Trophoblast cell (in vitro differentiated cells and primary cell): ENCODE data around the gene KIF5C.

Experiments
- DNase-seq, 2 donors: peaks; one replicate each; pipeline ENCODE4 v3.0.0-alpha.2; 2016
- H2AFZ ChIP-seq: 2 replicates; pipeline ENCODE4 v1.6.1; 2013; ENCODE audit warnings: low read length, moderate library complexity, mild to moderate bottlenecking; ENCODE audit not compliant: insufficient read depth, poor library complexity
- H2AK5ac ChIP-seq: 2 replicates; pipeline ENCODE4 v1.6.1; 2013; ENCODE audit warnings: mild to moderate bottlenecking, low read length
- H2BK120ac ChIP-seq: 2 replicates; pipeline ENCODE4 v1.6.1; 2013; ENCODE audit warnings: low read length, mild to moderate bottlenecking, moderate library complexity; ENCODE audit not compliant: insufficient read depth, poor library complexity
- H2BK12ac ChIP-seq: 2 replicates; pipeline ENCODE4 v1.6.1; 2013; ENCODE audit warnings: mild to moderate bottlenecking, low read length, moderate library complexity
- H2BK5ac ChIP-seq: 2 replicates; pipeline ENCODE4 v1.6.1; 2013; ENCODE audit warnings: low read length, low read depth, moderate library complexity, mild to moderate bottlenecking; ENCODE audit not compliant: poor library complexity
- H3K14ac ChIP-seq: 2 replicates; pipeline ENCODE4 v1.6.1; 2013; ENCODE audit warnings: mild to moderate bottlenecking, low read length
- H3K18ac ChIP-seq: 2 replicates; pipeline ENCODE4 v1.6.1; 2013; ENCODE audit warnings: mild to moderate bottlenecking, low read length
- H3K23ac ChIP-seq: 2 replicates; pipeline ENCODE4 v1.6.1; 2013; ENCODE audit warnings: low read length
- H3K27ac ChIP-seq: 2 replicates; pipeline ENCODE4 v1.5.1; 2013; ENCODE audit warnings: low read depth, mild to moderate bottlenecking, inconsistent platforms, low read length, moderate library complexity
- H3K27me3 ChIP-seq: 2 replicates; pipeline ENCODE4 v1.6.1; 2013; ENCODE audit warnings: inconsistent platforms, mild to moderate bottlenecking, low read length, moderate library complexity; ENCODE audit not compliant: insufficient read depth
- H3K36me3 ChIP-seq, 2 experiments: 1 replicate in 1 of 2; 2 replicates in 1 of 2; pipeline ENCODE4 v1.6.1; 2013; ENCODE audit warnings: low read length in 2 of 2, mild to moderate bottlenecking in 2 of 2, moderate library complexity in 1 of 2; ENCODE audit not compliant: insufficient read depth in 2 of 2, control insufficient read depth in 1 of 2
- H3K4ac ChIP-seq: 2 replicates; pipeline ENCODE4 v1.6.1; 2013; ENCODE audit warnings: low read depth, mild to moderate bottlenecking, low read length, moderate library complexity
- H3K4me1 ChIP-seq, 2 experiments: 1 replicate in 1 of 2; 2 replicates in 1 of 2; pipeline ENCODE4 v1.6.1; 2013; ENCODE audit warnings: low read length in 2 of 2, mild to moderate bottlenecking in 2 of 2, moderate library complexity in 1 of 2; ENCODE audit not compliant: insufficient read depth in 2 of 2, control insufficient read depth in 1 of 2
- H3K4me2 ChIP-seq: 2 replicates; pipeline ENCODE4 v1.6.1; 2013; ENCODE audit warnings: inconsistent platforms, mild to moderate bottlenecking, low read length, moderate library complexity
- H3K4me3 ChIP-seq: 2 replicates; pipeline ENCODE4 v1.5.1; 2013; ENCODE audit warnings: mild to moderate bottlenecking, low read depth, low read length, inconsistent platforms
- H3K79me1 ChIP-seq: one replicate; pipeline ENCODE4 v1.6.1; 2013; ENCODE audit warnings: low read length
- H3K79me2 ChIP-seq: 2 replicates; pipeline ENCODE4 v1.6.1; 2013; ENCODE audit warnings: low read length, mild to moderate bottlenecking; ENCODE audit not compliant: control insufficient read depth, insufficient read depth, poor library complexity
- H3K9ac ChIP-seq: 2 replicates; pipeline ENCODE4 v1.6.1; 2013; ENCODE audit warnings: mild to moderate bottlenecking, low read length
- H3K9me3 ChIP-seq: 2 replicates; pipeline ENCODE4 v1.6.1; 2013; ENCODE audit warnings: low read depth, mild to moderate bottlenecking, control low read depth, inconsistent platforms, low read length; ENCODE audit not compliant: insufficient read depth
- H4K12ac ChIP-seq: 2 replicates; pipeline ENCODE4 v1.6.1; 2013; ENCODE audit warnings: low read depth, mild to moderate bottlenecking, low read length, moderate library complexity
- H4K8ac ChIP-seq: 2 replicates; pipeline ENCODE4 v1.6.1; 2013; ENCODE audit warnings: low read depth, mild to moderate bottlenecking, low read length, moderate library complexity
- H4K91ac ChIP-seq: one replicate; pipeline ENCODE4 v1.6.1; 2013; ENCODE audit warnings: low read depth, mild to moderate bottlenecking, low read length, moderate library complexity
- WGBS: extraction: QIAGEN DNeasy Blood & Tissue Kit; methylation state at CpG from one replicate; pipeline ENCODE4 v1.1.7; 2013; ENCODE audit warnings: missing lambda C conversion rate; ENCODE audit not compliant: insufficient read length, insufficient coverage; ENCODE audit errors: extremely low coverage; 5-methylcytosine and 5-hydroxymethylcytosine counted together

The KIF5C gene

DNA sequence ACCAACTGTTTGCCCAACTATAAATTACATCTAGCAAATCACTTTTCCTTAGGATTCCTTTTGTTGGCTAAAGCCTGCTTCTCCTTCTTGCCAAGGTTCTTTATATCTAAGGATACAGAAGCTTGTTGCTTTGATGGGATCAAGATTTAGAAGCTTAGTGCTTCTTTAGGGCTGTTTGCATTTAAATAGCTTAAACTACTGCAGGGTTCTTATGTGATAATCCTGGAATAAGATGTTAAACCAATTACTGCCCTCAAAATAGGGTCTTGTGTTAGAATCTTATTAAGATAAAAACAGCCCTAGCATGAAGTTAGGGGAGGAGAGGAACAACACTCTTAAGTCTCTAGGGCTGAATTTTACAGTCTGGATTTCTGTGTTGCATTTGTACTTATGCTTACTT, 64.2 kb downstream of the KIF5C start:
- Histone ChIP-seq H4K12ac (no peak overlapping the region), H3K9me3 (peaks cover 3% of the 10 kb centered on the region), H2BK5ac (no peak overlapping the region), H3K14ac (no peak overlapping the region), H3K4me3 (no peak overlapping the region), H3K27ac (no peak overlapping the region), H3K18ac (no peak overlapping the region), H3K79me1 (no peaks in the 10 kb centered on the region), H3K27me3 (no peaks in the 10 kb centered on the region), H3K79me2 (no peaks in the 10 kb centered on the region), H4K91ac (no peak overlapping the region), H3K4ac (no peak overlapping the region), H4K8ac (no peak overlapping the region), H2AFZ (no peak overlapping the region), H3K4me2 (no peak overlapping the region), H3K9ac (no peak overlapping the region), H3K4me1 (no peaks in the 10 kb centered on the region), H2BK12ac (no peak overlapping the region), H2AK5ac (no peak overlapping the region), H3K23ac (no peak overlapping the region), H3K36me3 (peaks cover 0 to 2% of the 10 kb centered on the region in 2 experiments), H2BK120ac (no peak overlapping the region)
- DNase-seq, result no peak

DNA sequence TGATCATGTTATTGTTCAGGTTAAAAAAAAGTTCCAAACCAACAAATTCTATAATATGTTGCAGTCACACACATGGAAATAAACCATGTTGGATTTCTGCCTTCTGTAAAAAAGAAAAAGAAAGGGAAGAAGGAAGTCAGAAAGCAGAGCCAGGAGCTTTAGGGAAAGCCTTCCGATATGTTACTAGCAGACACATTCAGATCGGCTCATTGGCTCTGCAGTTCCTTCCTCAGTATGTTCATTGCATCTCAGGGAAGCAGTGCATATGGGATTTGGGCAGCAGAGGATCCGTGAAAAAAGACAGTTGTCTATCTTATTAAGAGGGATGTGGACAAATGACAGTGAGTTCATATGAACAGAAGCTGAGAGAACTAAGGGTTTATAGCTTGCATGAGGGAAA, 68.1 kb downstream of the KIF5C start:
- Histone ChIP-seq H2AFZ (no peak overlapping the region), H3K4me3 (no peak overlapping the region), H4K12ac (no peak overlapping the region), H3K18ac (no peak overlapping the region), H3K14ac (no peak overlapping the region), H3K4me1 (no peaks in the 10 kb centered on the region), H3K9ac (no peak overlapping the region), H3K79me1 (no peaks in the 10 kb centered on the region), H3K4me2 (no peak overlapping the region), H2BK120ac (no peak overlapping the region), H3K9me3 (no peaks in the 10 kb centered on the region), H2AK5ac (no peak overlapping the region), H4K8ac (no peak overlapping the region), H3K79me2 (no peaks in the 10 kb centered on the region), H4K91ac (no peak overlapping the region), H3K4ac (no peak overlapping the region), H3K23ac (no peak overlapping the region), H3K36me3 (no peaks in the 10 kb centered on the region), H2BK12ac (no peak overlapping the region), H3K27ac (no peak overlapping the region), H3K27me3 (no peaks in the 10 kb centered on the region), H2BK5ac (no peak overlapping the region)
- no CpG with 5 or more reads among the region's 3 CpGs for WGBS
- no peak for DNase-seq

DNA sequence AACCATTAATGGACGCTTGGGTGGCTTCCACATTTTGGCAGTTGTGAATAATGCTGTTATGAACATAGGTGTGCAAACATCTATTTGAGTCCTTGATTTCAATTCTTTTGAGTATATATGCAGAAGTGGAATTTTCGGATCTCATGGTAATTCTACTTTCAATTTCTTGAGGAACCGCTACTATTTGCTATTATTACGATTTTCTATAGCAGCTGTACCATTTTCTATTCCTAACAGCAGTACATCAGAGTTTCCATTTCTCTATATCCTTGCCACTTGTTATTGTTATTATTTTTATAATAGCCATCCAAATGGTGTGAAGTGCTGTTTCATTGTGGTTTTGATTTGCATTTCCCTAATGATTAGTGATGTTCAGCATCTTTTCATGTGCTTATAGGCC, 69.5 kb downstream of the KIF5C start:
- Histone ChIP-seq H3K18ac (no peak overlapping the region), H2AK5ac (no peak overlapping the region), H2BK12ac (no peak overlapping the region), H4K12ac (no peak overlapping the region), H2BK5ac (no peak overlapping the region), H3K4me3 (no peak overlapping the region), H3K79me1 (no peaks in the 10 kb centered on the region), H3K27me3 (no peaks in the 10 kb centered on the region), H3K9me3 (no peaks in the 10 kb centered on the region), H3K79me2 (no peaks in the 10 kb centered on the region), H3K23ac (no peak overlapping the region), H4K8ac (no peak overlapping the region), H3K4me1 (no peaks in the 10 kb centered on the region), H3K9ac (no peak overlapping the region), H2AFZ (no peak overlapping the region), H3K4me2 (no peak overlapping the region), H3K36me3 (no peaks in the 10 kb centered on the region), H3K14ac (no peak overlapping the region), H2BK120ac (no peak overlapping the region), H4K91ac (no peak overlapping the region), H3K4ac (no peak overlapping the region), H3K27ac (no peak overlapping the region)
- no peak for DNase-seq
- no CpG with 5 or more reads among the region's 4 CpGs for WGBS

DNA sequence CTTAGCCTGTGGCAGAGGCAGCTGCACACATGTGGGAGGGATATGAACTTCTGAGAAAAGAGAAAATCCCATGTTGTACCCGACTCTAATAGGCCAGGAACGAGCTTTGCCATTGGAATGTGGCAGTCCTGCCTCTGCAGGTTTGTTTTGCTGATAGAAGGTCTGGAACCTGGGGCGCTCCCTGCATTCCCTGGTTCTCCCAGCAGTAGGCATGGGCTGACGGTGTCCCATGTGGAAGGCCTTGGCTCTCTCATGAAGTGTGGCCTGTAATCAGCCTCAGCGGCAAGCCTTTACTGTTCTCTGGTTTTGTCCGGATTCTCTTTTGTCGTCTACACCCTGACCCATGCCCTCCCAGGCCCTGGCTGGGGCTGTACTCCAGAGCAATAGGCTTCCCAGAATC, 72.3 kb downstream of the KIF5C start:
- Histone ChIP-seq H4K8ac (no peak overlapping the region), H2BK12ac (no peak overlapping the region), H3K4me3 (no peak overlapping the region), H2AFZ (no peak overlapping the region), H3K9ac (peak overlapping the region; percentile 69), H3K23ac (peak overlapping the region; percentile 38), H3K79me1 (no peaks in the 10 kb centered on the region), H4K12ac (no peak overlapping the region), H3K9me3 (no peaks in the 10 kb centered on the region), H3K4me2 (no peak overlapping the region), H3K36me3 (no peaks in the 10 kb centered on the region), H3K4me1 (no peaks in the 10 kb centered on the region), H2BK120ac (no peak overlapping the region), H4K91ac (no peak overlapping the region), H3K4ac (no peak overlapping the region), H3K27ac (no peak overlapping the region), H2AK5ac (no peak overlapping the region), H3K27me3 (no peaks in the 10 kb centered on the region), H3K79me2 (no peaks in the 10 kb centered on the region), H2BK5ac (no peak overlapping the region), H3K14ac (no peak overlapping the region), H3K18ac (no peak overlapping the region)
- no peak for DNase-seq
- WGBS, result no CpG with 5 or more reads among the region's 7 CpGs

DNA sequence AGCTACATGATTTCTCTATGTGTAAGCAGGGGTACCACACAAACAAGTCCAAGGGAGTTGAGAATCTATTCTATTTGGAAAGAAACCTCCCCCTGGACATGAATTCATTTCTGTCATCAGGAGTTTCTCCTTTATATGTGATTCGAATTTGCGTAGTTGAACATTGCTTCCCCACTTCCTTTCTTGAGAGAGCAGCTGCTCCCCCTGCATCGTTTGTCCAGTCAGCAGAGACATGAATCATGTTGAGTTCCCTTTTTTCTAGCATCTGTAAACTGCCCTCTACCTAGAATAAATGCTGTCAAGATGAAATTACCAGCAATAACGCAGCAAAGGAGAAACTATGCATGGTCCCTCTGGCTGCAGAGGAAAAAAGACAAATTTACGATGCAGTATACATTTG, 73.8 kb downstream of the KIF5C start:
- H3K14ac ChIP-seq, result no peak overlapping the region
- no peak for DNase-seq
- no peaks in the 10 kb centered on the region for H3K36me3 ChIP-seq
- no peak overlapping the region for H4K91ac ChIP-seq
- H4K8ac ChIP-seq, result no peak overlapping the region
- H4K12ac ChIP-seq, result no peak overlapping the region
- no peak overlapping the region for H3K23ac ChIP-seq
- no CpG with 5 or more reads among the region's 5 CpGs for WGBS
- H3K4me1 ChIP-seq, result no peaks in the 10 kb centered on the region
- H2BK120ac ChIP-seq, result no peak overlapping the region
- no peak overlapping the region for H2BK12ac ChIP-seq
- H3K4me3 ChIP-seq, result no peak overlapping the region
- H2AFZ ChIP-seq, result no peak overlapping the region
- H3K79me2 ChIP-seq, result no peaks in the 10 kb centered on the region
- H3K18ac ChIP-seq, result no peak overlapping the region
- no peak overlapping the region for H2AK5ac ChIP-seq
- no peak overlapping the region for H3K4ac ChIP-seq
- H3K27me3 ChIP-seq, result no peaks in the 10 kb centered on the region
- H3K27ac ChIP-seq, result no peak overlapping the region
- no peak overlapping the region for H3K9ac ChIP-seq
- H3K4me2 ChIP-seq, result no peak overlapping the region
- no peak overlapping the region for H2BK5ac ChIP-seq
- no peaks in the 10 kb centered on the region for H3K79me1 ChIP-seq
- no peaks in the 10 kb centered on the region for H3K9me3 ChIP-seq
